Activated CD8-positive, alpha-beta memory T cell treated with anti-CD3 and anti-CD28 coated beads for 48 hours (primary cell): ENCODE data around the gene RSBN1L.
"Not testable (repeated sequence)": the region's sequence is repeated elsewhere in the genome, so short reads cannot be mapped to it uniquely, and the experiment has no call there.

Experiments used
- DNase-seq, 3 experiments: peaks; one replicate each; pipeline ENCODE4 v3.0.0-alpha.2; 2020; ENCODE audit warnings: low read depth in 2 of 3, low spot score in 2 of 3

Gene RSBN1L

DNA sequence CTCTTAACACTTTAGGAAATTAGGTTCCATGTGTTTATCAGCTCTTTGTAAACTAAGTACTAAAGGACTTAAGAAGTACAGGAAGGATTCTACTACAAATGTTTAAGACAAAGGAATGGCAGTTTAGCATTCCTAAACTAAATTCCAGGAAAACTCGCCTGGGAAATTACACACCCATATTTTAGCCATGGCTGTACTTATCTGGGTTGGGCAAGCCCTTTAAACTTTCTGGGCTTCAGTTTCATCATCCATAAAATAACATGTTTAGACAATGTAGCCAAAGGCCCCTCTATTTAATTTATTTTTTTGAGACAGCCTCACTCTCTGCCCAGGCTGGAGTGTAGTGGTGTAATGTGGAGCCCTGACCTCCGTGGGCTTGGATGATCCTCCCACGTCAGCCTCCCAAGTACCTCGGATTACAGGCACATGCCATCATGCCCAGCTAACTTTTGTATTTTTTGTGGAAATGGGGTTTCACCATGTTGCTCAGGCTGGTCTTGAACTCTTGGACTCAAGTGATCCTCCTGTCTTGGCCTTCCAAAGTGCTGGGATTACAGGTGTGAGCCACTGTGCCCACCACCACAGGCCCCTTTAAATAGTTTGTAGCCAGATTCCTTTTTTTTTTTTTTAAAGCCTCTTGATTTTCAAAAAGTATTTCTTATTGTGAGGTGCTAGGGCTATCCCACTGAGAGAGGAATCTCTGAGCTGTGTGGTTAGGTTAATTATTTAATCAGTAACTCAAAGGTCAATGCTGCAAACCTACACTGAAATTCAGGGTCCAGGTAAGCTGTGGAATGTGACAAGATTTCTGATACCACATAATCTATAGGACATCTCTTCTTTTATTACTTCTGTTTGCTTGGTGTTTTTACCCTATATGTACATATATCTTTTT is 69.9 kb downstream of the RSBN1L start:
- DNase-seq = no peak

GRCh38 chr7:77766801-77767605 is 70.7 kb downstream of the RSBN1L start:
- no peak for DNase-seq

- DNase-seq = no peak
These were observed 74.1 kb downstream of the RSBN1L start for GRCh38 chr7:77770316-77770715.

GRCh38 chr7:77771901-77772300 is 75.6 kb downstream of the RSBN1L start:
- DNase-seq = no peak

GRCh38 chr7:77778535-77778934 is 82.3 kb downstream of the RSBN1L start:
- DNase-seq = no peak

GRCh38 chr7:77782383-77782782 is 86.1 kb downstream of the RSBN1L start:
- no peak for DNase-seq

- DNase-seq = no peak
These were observed 86.9 kb downstream of the RSBN1L start for GRCh38 chr7:77783111-77783510.

GRCh38 chr7:77783545-77783944 is 87.3 kb downstream of the RSBN1L start:
- DNase-seq = no peak

- DNase-seq = not testable (repeated sequence)
These were observed 88.2 kb downstream of the RSBN1L start for GRCh38 chr7:77784426-77784825.

GRCh38 chr7:77786018-77786417 is 89.8 kb downstream of the RSBN1L start:
- no peak for DNase-seq

- no peak for DNase-seq
These were observed 90.5 kb downstream of the RSBN1L start for GRCh38 chr7:77786741-77787140.

GRCh38 chr7:77788327-77788902 is 92.2 kb downstream of the RSBN1L start:
- DNase-seq = no peak

DNA sequence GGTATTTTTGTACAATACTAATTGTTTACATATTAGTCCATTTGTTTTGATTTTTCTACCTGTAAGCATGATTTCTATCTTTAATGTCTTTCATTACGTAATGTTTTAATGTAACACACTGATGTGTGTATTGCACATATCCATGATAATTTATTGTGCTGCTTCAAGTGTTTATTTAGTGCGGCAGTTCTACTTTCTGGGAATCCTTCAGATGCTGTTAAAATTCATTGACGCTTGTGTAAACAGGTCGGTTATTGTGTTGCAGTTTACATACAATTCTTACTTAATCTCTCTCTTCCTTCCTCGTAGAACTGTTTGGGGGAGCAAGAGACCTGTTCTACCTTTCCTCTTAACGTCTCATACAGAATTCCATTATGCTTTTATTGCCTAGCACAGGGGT is 95.1 kb downstream of the RSBN1L start:
- no peak for DNase-seq

GRCh38 chr7:77791956-77792355 is 95.7 kb downstream of the RSBN1L start:
- no peak for DNase-seq

DNA sequence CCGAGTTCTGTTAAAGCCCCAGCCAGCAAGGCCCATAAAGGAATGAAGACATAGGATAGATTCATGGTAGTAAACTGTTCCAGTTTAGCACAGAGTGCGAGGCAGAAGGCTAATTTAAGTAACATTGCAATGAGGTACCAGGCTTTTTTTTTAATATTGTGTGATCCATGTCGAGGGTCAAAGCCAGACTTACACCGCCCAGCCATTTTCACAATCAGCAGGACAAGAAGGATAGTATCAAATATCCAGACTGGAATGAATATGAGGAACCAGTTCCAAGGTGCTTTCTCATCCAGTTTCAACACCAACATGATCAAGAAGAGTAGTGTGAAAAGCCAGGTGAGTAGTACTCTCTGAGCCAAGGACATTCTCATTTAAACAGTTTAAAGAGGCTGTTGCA is 97.7 kb downstream of the RSBN1L start:
- no peak for DNase-seq

- no peak for DNase-seq
These were observed 99.8 kb downstream of the RSBN1L start for GRCh38 chr7:77796109-77796508.

DNA sequence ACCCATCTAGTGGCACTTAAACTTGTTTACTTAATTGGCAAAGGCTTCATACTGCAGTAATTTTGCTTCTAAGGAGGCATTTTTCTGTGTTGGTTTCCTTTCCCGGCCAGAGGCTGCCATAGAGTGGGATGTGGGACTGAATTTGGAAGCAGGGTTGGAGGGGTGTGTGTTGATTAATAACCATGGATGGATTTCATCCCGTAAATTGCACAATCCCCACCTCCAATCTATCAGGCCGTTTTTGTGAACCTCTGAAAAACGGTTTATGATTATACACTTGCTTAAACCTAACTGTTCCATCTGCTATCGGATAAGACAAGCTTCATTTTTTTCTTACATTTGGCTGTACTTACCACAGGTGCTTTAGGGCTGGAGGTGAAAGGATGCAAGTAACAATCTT is 100.7 kb downstream of the RSBN1L start:
- no peak for DNase-seq

DNA sequence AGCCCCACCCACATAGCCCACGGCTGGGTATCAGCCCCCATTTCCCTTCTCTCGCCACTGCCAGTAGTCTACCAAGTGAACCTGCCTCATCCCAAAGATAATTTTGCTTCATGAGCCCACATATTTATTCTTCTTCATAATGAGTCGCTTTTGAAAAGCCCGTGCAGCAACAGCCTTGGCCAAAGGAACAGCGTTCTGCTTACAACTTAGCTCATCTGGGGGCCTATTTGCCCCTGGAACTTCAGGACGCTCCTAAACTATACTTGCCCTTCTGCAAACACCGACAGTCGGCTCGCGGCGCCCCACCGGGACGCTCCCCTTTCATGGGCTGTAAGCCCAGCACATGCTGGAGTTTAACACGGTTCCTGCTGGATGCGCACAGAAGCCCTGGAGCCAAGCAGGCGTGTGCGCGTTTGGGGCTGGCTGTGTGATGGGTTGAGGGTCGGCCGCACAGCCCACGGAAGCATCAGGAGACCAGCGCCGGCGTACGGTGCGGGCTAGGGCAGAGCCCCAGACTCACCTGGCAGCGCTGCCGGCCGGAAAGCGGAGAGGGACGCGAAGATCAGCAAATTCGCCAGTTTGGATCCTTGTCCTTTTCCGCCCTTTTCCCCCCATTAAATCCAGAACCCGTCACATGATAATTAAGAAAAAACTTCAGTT is 101.6 kb downstream of the RSBN1L start:
- no peak for DNase-seq

DNA sequence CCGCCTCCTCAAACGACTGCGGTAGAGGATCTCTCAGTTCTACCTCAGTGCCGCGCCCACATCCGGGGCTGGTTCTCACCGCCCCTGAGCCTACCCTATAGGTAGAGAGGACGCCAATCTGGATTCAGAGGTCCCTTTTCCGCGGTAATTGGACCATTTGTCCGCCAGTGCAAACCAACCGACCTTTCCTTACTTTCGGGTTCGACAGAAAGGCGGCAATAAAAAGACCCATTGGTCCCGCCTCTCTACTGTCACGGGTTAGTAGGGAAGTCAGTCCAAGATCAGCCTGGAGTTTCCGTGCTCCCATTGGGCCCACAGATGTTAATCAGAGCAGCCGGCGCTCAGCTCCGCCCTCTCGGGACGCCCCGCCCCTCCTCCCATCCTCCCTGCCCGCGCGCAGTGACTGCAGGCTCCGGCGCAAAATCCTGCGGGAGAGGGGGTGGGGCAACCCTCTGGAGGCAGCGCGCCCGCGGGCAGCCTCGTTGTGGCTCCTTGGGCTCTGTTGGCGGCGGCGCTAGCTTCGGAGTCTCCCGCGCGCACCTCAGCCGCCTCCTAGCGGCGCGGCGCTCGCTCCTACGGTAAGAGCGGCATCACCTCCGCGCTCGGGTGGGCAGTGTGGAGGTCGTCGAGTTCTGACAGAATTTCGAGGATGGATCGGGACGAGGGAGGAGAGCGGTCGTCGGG is 102.3 kb downstream of the RSBN1L start, which contains the start of the genes PHTF2 and TMEM60:
PHTF2 (plus strand) TSS at position 380 of the 684 bp plus-strand sequence.
TMEM60 (minus strand) TSS at position 41 of the 684 bp plus-strand sequence. CDS start 4,061 bp downstream, outside the sequence.
- peak; percentile 68 to 82 (median 78) for DNase-seq
